Measurements from ENCODE around the gene ATP6V0C. TPM values are rescaled to one million over a fixed set of nuclear protein-coding genes. Genes with fewer than 3 reads are reported as not detected.

ATP6V0C gene
- total and polyA plus RNA-seq, 9 donors, result 34.8 to 143 (median 119) TPM

GRCh38 chr16:2473999-2474876 is 39.5 kb upstream of the ATP6V0C start:
- Histone ChIP-seq H3K4me3 (peak overlapping the region; percentile 62), H3K36me3 (no peaks in the 10 kb centered on the region), H3K27ac (no peak overlapping the region), H3K27me3 (peaks cover 6% of the 10 kb centered on the region), H3K9me3 (no peaks in the 10 kb centered on the region), H3K4me1 (ENCODE audit: insufficient read depth) (peaks cover 9% of the 10 kb centered on the region)
- no peak for TF ChIP-seq EP300 (IDR thresholded peaks at IDR 0.05)
- TF ChIP-seq, protein P1, sequence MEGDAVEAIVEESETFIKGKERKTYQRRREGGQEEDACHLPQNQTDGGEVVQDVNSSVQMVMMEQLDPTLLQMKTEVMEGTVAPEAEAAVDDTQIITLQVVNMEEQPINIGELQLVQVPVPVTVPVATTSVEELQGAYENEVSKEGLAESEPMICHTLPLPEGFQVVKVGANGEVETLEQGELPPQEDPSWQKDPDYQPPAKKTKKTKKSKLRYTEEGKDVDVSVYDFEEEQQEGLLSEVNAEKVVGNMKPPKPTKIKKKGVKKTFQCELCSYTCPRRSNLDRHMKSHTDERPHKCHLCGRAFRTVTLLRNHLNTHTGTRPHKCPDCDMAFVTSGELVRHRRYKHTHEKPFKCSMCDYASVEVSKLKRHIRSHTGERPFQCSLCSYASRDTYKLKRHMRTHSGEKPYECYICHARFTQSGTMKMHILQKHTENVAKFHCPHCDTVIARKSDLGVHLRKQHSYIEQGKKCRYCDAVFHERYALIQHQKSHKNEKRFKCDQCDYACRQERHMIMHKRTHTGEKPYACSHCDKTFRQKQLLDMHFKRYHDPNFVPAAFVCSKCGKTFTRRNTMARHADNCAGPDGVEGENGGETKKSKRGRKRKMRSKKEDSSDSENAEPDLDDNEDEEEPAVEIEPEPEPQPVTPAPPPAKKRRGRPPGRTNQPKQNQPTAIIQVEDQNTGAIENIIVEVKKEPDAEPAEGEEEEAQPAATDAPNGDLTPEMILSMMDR (IDR thresholded peaks at IDR 0.05), result peak in 1 of 3 donors; percentile 25
- TF ChIP-seq POLR2A (IDR thresholded peaks at IDR 0.05), result no peak
- intact Hi-C loops (cut with DNase I), result no loop called here
- WGBS, 3 donors, result 0 to 1% (median 1%) methylated on average over 46 to 100 of the region's 100 CpGs
- peak in 4 of 5 donors; percentile 40 to 58 (median 47) for DNase-seq

DNA sequence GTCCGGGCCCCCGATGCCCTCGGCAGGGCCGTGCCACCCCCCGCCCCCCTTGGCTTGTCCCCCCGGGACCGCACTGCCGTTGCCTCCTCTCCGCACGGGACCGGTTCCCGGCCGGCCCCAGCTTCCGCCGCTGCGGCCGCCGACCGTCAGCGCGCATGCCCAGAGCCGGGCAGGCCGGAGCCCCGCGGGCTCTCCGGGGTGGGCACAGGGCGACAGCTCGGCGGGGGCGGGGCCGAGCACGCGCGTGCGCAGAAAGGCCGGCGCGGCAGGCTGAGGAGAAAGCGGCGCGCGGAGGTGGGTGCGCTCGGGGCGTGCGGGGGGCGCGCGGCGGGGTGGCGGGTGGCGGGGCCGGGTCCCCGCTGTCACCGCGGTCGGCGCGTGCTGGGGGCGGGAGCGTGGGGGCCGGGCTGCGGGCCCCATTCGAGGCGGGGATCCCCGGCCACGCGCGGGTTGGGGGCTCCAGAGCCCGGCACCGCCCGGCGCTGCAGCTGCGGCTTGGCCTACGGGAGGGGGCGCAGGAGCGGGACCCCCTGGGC is 38.8 kb upstream of the ATP6V0C start, which contains the start of gene TBC1D24:
TSS of gene TBC1D24 (plus strand) at position 251 of the 536 bp plus-strand sequence. CDS start 21,022 bp downstream, outside the sequence.
- TF ChIP-seq POLR2A (IDR thresholded peaks at IDR 0.05) (no peak), EP300 (IDR thresholded peaks at IDR 0.05) (no peak)
- TF ChIP-seq, protein P1 (IDR thresholded peaks at IDR 0.05), result no peak
- Histone ChIP-seq H3K4me3 (peak within 1 kb of the TSS; percentile 62), H3K36me3 (no peaks in the 10 kb centered on the region), H3K9me3 (no peaks in the 10 kb centered on the region), H3K4me1 (ENCODE audit: insufficient read depth) (peaks cover 9% of the 10 kb centered on the region), H3K27me3 (peaks cover 6% of the 10 kb centered on the region), H3K27ac (no peak within 1 kb of the TSS)
- peak; percentile 84 to 92 (median 89) for DNase-seq
- intact Hi-C loops (cut with DNase I), result no loop called here
- WGBS, 3 donors, result 0 to 1% (median 0%) methylated on average over 7 to 77 of the region's 77 CpGs

GRCh38 chr16:2475413-2476344 is 38.1 kb upstream of the ATP6V0C start:
- Histone ChIP-seq H3K36me3 (no peaks in the 10 kb centered on the region), H3K4me3 (peak overlapping the region; percentile 62), H3K27me3 (peaks cover 6% of the 10 kb centered on the region), H3K27ac (no peak overlapping the region), H3K9me3 (no peaks in the 10 kb centered on the region), H3K4me1 (ENCODE audit: insufficient read depth) (peaks cover 9% of the 10 kb centered on the region)
- TF ChIP-seq EP300 (IDR thresholded peaks at IDR 0.05) (no peak), POLR2A (IDR thresholded peaks at IDR 0.05) (no peak)
- TF ChIP-seq, protein P1 (IDR thresholded peaks at IDR 0.05), result no peak
- WGBS, 3 donors, result 10 to 15% (median 11%) methylated on average over 39 to 55 of the region's 55 CpGs
- DNase-seq, result peak in 1 of 5 donors; percentile 34
- intact Hi-C loops (cut with DNase I), result no loop called here

DNA sequence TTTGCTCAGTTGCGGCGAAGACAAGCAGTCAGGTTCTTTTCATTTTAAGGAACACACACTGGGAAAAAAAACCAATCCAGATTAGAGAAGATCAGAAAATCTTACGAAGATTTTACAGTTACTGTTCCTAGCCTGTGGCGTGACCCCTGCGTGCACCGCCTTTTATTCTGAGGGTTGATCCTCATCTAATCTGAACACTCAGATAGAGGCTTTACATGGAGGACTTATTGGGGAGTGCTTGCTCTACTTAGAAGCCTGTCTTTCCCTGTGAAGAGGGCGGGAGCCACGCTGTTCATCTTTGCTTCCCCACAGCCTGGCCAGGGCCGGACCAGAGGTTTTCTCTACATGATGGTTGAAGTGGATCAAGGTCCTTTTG is 37.4 kb upstream of the ATP6V0C start:
- TF ChIP-seq, protein P1 (IDR thresholded peaks at IDR 0.05), result no peak
- no peak for TF ChIP-seq POLR2A (IDR thresholded peaks at IDR 0.05)
- H3K4me1 ChIP-seq (ENCODE audit: insufficient read depth), result peaks cover 5% of the 10 kb centered on the region
- peaks cover 5% of the 10 kb centered on the region for H3K27me3 ChIP-seq
- H3K36me3 ChIP-seq, result no peaks in the 10 kb centered on the region
- no peak for DNase-seq
- H3K4me3 ChIP-seq, result no peak overlapping the region
- 93 to 94% (median 94%) methylated on average over 9 of the region's 9 CpGs for WGBS, 3 donors
- H3K27ac ChIP-seq, result no peak overlapping the region
- intact Hi-C loops (cut with DNase I), result no loop called here
- H3K9me3 ChIP-seq, result no peaks in the 10 kb centered on the region

All from ovary (tissue), 9 donors.